Measurements from ENCODE around the gene GALNTL6.

- TF ChIP-seq RFX5 (IDR thresholded peaks at IDR 0.05; ENCODE audit: low read depth, low read length) (no peak), MAFG (tag; conservative IDR thresholded peaks at IDR 0.05) (no peak), SP1 (CRISPR knock-in tag; IDR thresholded peaks at IDR 0.05) (no peak)
Observed at GRCh38 chr4:172352356-172352755, 539.2 kb downstream of the GALNTL6 start.

All from K562 (cell line).